Astrocyte of the spinal cord (primary cell): ENCODE data around the gene ZNHIT2.

Source experiments
- DNase-seq: peaks from one replicate; pipeline ENCODE4 v3.0.0; 2011; ENCODE audit warnings: low read depth, low spot score
- H3K4me3 ChIP-seq: 2 replicates; pipeline ENCODE4 v1.5.1; 2011; ENCODE audit warnings: low read depth, mild to moderate bottlenecking, low read length, moderate library complexity
- in situ Hi-C: cut with HindIII; loops from 2 replicates; pipeline ENCODE4 v1.10.0; 2017; ENCODE audit warnings: low sequenced_read_pairs
- TF ChIP-seq, protein P1 (sequence below): IDR thresholded peaks from 2 replicates; pipeline ENCODE4 v1.5.1; 2012; ENCODE audit warnings: low read depth, mild to moderate bottlenecking, low read length, inconsistent platforms

ZNHIT2 gene

DNA sequence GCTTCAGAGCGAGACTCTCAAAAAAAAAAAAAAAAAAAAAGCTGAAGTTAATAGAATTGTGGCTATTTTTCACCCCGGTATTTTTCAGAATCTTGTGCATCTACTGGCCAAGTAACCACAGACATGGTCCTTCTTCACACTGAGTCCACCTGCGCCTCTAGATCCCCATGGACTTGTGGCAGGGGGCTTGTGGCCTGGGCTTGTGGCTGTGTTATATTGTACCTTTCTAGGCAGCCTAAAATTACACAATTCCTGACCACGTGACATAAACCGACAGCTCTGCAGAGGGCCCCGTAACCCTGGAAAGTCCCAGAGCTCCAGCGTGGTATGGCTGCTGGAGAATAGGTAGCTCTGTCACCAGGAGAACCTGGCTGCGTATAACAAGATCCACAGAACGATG lies 48.3 kb downstream of the ZNHIT2 start:
- in situ Hi-C loops: no loop called here
- no peak overlapping the region for H3K4me3 ChIP-seq
- TF ChIP-seq, protein P1, sequence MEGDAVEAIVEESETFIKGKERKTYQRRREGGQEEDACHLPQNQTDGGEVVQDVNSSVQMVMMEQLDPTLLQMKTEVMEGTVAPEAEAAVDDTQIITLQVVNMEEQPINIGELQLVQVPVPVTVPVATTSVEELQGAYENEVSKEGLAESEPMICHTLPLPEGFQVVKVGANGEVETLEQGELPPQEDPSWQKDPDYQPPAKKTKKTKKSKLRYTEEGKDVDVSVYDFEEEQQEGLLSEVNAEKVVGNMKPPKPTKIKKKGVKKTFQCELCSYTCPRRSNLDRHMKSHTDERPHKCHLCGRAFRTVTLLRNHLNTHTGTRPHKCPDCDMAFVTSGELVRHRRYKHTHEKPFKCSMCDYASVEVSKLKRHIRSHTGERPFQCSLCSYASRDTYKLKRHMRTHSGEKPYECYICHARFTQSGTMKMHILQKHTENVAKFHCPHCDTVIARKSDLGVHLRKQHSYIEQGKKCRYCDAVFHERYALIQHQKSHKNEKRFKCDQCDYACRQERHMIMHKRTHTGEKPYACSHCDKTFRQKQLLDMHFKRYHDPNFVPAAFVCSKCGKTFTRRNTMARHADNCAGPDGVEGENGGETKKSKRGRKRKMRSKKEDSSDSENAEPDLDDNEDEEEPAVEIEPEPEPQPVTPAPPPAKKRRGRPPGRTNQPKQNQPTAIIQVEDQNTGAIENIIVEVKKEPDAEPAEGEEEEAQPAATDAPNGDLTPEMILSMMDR: no peak
- no peak for DNase-seq

DNA sequence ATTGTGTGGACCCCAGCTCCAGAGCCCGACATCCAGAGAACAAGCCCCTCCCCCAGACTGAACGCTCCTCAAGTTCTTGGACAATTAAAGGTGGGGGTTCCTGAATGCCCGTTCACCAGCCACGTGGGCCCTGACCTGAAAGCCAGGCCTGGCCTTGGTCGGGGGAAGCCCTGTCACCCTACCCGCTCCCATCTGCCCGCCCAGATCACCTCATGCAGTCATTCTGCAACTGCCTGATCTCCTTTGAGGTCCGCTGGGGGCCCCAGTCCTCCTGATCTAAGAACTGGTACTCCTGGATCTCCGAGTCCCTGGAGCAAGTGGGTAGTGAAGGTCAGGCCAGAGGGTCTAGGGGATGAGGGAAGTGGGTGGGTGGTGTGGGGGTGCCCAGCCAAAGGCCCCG lies 50.1 kb downstream of the ZNHIT2 start:
- in situ Hi-C loops: no loop called here
- no peak overlapping the region for H3K4me3 ChIP-seq
- DNase-seq: no peak
- TF ChIP-seq, protein P1: no peak

DNA sequence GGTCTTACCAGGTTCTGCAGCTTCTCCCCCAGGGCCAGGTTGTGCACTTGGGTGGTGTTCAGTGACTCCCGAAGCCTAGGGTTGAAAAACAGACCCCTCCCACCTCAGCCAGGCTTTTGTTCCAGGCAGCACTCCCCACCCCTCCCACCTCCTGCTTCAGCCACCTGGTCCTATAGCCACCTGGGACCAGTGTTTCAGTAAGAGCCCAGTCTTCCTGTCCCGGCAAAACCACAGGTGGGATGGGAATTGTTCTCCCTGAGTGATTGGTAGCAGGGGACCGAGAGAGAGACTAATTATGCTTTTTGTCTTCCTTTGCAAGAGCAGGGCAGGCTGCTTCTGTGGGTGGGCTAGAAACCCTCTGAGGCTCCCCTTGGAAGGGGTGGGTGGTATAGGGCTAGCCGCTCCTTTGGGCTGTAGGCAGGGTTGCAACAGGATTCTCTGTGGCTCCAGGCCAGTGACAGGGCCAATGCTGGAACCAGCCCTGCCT lies 50.7 kb downstream of the ZNHIT2 start:
- TF ChIP-seq, protein P1: no peak
- in situ Hi-C loops: no loop called here
- DNase-seq: no peak
- H3K4me3 ChIP-seq: no peak overlapping the region
